ENCODE measurements around the gene POLR2E.

GRCh38 chr19:1058112-1058511 is 37.1 kb downstream of the POLR2E start:
- no peak for TF ChIP-seq CTCF (IDR thresholded peaks at IDR 0.05 in 4 of 5, conservative IDR thresholded peaks at IDR 0.05 in 1 of 5)
- TF ChIP-seq POLR2A (IDR thresholded peaks at IDR 0.05), result no peak
